Epithelial cell of esophagus (primary cell): Measurements from ENCODE around the gene XRCC3.

Experiments used
- DNase-seq: peaks from one replicate; pipeline ENCODE4 v3.0.0; 2010; ENCODE audit warnings: low read depth
- H3K4me3 ChIP-seq: 2 replicates; pipeline ENCODE4 v1.5.1; 2011; ENCODE audit warnings: mild to moderate bottlenecking, low read length, control low read depth
- CTCF ChIP-seq: IDR thresholded peaks from 2 replicates; pipeline ENCODE4 v1.5.1; 2011; ENCODE audit warnings: low read depth, mild to moderate bottlenecking, low read length, control low read depth, inconsistent platforms; ENCODE audit not compliant: insufficient read depth; ENCODE audit errors: missing control alignments

The XRCC3 gene

GRCh38 chr14:103676881-103677675 is 38.2 kb downstream of the XRCC3 start:
- DNase-seq, result no peak
- H3K4me3 ChIP-seq, result no peak overlapping the region
- TF ChIP-seq CTCF, result no peak

- DNase-seq, result no peak
- no peak overlapping the region for H3K4me3 ChIP-seq
- TF ChIP-seq CTCF, result no peak
Measured at GRCh38 chr14:103675957-103676356, 39.3 kb downstream of the XRCC3 start.

- H3K4me3 ChIP-seq, result no peak overlapping the region
- no peak for TF ChIP-seq CTCF
- DNase-seq, result no peak
Measured at GRCh38 chr14:103671911-103672310, 43.3 kb downstream of the XRCC3 start.

- DNase-seq, result no peak
- no peak for TF ChIP-seq CTCF
- H3K4me3 ChIP-seq, result no peak overlapping the region
Measured at GRCh38 chr14:103669370-103669769, 45.9 kb downstream of the XRCC3 start.

DNA sequence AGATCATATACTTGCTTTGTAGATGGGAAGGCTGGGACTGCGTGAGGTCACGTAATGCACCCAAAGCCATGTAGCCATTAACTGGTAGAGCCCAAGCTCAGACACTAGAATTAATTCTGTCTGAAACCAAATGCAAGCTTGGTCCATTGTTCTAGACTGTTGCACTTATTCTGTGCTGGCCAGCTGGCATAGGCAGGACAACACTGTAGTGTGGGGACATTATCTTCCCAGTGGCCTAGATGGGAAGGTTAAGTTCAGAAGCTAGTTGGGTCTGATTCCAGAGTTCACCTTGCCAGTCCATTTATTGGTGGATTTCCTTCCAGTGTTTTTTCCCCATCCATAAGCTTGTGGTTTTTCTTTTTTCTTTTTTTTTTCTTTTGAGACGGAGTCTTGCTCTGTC is 47.1 kb downstream of the XRCC3 start:
- TF ChIP-seq CTCF, result no peak
- DNase-seq, result no peak
- H3K4me3 ChIP-seq, result no peak overlapping the region

GRCh38 chr14:103667671-103668070 is 47.6 kb downstream of the XRCC3 start:
- H3K4me3 ChIP-seq, result no peak overlapping the region
- TF ChIP-seq CTCF, result no peak
- DNase-seq, result no peak

DNA sequence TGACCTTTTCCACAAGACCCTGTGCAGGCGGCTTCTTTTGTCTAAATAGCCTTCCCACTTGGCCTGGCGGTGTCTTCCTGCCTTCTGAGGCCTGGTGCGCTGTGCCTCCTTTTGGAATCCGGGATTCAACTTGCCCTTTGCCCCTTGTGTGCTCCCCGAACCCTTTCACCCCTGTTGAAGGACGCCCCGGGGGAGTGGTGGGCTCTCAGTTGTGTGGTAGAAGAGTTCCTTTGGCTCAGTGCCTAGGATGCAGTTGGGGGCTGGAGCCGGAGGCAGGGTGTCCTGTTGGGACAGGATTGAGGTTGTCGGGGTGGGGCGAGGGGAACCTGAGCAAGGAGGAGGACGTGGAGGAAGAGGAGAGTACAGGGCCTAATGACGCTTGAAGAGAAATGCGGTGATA is 51.7 kb downstream of the XRCC3 start:
- no peak for TF ChIP-seq CTCF
- no peak overlapping the region for H3K4me3 ChIP-seq
- DNase-seq, result no peak
